ENCODE measurements around the gene CLIP4.

Gene CLIP4

DNA sequence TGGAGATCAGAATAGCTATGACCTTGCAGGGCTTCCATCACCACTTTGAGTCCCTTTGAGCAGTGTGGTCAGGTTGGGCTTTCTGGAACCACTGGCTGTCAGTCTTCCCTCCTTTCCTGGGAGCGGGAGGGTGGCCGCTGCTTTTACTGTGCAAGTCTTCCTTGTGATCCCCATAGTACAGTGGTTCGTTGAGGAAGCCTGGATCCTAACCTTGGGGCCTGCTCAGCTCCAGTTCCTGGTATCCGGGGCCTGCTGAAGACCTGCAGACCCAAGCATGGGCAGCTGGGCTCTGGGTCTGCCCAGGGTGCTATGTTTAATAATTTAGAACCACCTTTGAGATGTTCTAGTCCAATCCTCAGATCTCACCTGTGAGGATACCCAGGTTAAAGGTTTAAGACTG, 104.2 kb downstream of the CLIP4 start:
- H3K4me3 ChIP-seq (IDR thresholded peaks at IDR 0.05; ENCODE audit: insufficient read depth, low read depth, low read length): no peak overlapping the region
- no peak overlapping the region for H3K27ac ChIP-seq
- no peaks in the 10 kb centered on the region for H3K79me2 ChIP-seq (ENCODE audit: insufficient read depth, low read depth)
- TF ChIP-seq, protein P1, sequence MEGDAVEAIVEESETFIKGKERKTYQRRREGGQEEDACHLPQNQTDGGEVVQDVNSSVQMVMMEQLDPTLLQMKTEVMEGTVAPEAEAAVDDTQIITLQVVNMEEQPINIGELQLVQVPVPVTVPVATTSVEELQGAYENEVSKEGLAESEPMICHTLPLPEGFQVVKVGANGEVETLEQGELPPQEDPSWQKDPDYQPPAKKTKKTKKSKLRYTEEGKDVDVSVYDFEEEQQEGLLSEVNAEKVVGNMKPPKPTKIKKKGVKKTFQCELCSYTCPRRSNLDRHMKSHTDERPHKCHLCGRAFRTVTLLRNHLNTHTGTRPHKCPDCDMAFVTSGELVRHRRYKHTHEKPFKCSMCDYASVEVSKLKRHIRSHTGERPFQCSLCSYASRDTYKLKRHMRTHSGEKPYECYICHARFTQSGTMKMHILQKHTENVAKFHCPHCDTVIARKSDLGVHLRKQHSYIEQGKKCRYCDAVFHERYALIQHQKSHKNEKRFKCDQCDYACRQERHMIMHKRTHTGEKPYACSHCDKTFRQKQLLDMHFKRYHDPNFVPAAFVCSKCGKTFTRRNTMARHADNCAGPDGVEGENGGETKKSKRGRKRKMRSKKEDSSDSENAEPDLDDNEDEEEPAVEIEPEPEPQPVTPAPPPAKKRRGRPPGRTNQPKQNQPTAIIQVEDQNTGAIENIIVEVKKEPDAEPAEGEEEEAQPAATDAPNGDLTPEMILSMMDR (conservative IDR thresholded peaks at IDR 0.05; ENCODE audit: low read depth, low read length): no peak
- no peaks in the 10 kb centered on the region for H4K20me1 ChIP-seq (ENCODE audit: insufficient read depth)
- no peak overlapping the region for H2AFZ ChIP-seq (ENCODE audit: low read depth)
- H3K27me3 ChIP-seq (ENCODE audit: insufficient read depth, low read depth): no peaks in the 10 kb centered on the region
- H3K36me3 ChIP-seq (ENCODE audit: insufficient read depth): no peaks in the 10 kb centered on the region
- no peaks in the 10 kb centered on the region for H3K4me1 ChIP-seq (ENCODE audit: low read depth, poor library complexity, severe bottlenecking)
- no peak overlapping the region for H3K9ac ChIP-seq
- no peak overlapping the region for H3K4me2 ChIP-seq

DNA sequence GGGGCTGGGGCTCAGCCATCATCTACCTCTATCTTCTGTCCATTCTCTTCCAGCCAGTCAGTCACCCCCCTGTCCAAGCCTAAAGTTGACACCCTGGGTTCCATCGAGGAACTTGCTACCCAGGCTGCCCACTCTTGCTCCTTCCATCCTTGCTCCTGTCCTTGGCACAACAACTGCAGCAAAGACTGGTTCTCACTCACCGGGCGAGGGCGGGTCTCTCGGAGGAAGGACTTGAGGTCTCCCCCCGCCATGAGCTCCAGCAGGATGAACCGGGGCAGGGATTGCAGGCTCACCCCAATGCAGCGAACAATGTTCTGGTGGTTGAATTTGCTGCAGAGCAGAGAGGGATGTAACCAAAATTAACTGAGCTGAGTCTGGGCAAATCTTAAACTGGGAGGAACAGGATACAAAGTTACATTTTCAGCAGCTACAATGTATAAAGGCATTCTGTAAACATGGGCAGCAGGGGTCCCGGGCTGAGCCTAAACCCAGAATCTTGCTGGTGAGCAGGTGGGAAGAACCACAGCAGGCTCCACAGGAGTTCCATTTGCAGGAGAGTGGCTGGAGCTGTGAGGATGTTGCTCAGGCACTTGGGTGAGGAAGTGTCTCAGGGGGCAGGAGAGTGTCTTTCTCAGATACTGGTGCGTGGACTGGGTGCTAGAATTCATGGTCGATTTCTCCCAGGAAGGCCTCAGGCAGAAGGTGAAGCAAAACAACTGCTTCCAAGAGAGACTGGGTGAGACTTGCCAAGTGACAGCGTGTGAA, 105.5 kb downstream of the CLIP4 start:
- TF ChIP-seq, protein P1 (conservative IDR thresholded peaks at IDR 0.05; ENCODE audit: low read depth, low read length): no peak
- H3K4me3 ChIP-seq (IDR thresholded peaks at IDR 0.05; ENCODE audit: insufficient read depth, low read depth, low read length): no peak overlapping the region
- H2AFZ ChIP-seq (ENCODE audit: low read depth): no peak overlapping the region
- no peaks in the 10 kb centered on the region for H3K4me1 ChIP-seq (ENCODE audit: low read depth, poor library complexity, severe bottlenecking)
- no peaks in the 10 kb centered on the region for H3K36me3 ChIP-seq (ENCODE audit: insufficient read depth)
- H3K4me2 ChIP-seq: no peak overlapping the region
- no peak overlapping the region for H3K27ac ChIP-seq
- H3K79me2 ChIP-seq (ENCODE audit: insufficient read depth, low read depth): no peaks in the 10 kb centered on the region
- H3K27me3 ChIP-seq (ENCODE audit: insufficient read depth, low read depth): no peaks in the 10 kb centered on the region
- no peaks in the 10 kb centered on the region for H4K20me1 ChIP-seq (ENCODE audit: insufficient read depth)
- H3K9ac ChIP-seq: no peak overlapping the region

DNA sequence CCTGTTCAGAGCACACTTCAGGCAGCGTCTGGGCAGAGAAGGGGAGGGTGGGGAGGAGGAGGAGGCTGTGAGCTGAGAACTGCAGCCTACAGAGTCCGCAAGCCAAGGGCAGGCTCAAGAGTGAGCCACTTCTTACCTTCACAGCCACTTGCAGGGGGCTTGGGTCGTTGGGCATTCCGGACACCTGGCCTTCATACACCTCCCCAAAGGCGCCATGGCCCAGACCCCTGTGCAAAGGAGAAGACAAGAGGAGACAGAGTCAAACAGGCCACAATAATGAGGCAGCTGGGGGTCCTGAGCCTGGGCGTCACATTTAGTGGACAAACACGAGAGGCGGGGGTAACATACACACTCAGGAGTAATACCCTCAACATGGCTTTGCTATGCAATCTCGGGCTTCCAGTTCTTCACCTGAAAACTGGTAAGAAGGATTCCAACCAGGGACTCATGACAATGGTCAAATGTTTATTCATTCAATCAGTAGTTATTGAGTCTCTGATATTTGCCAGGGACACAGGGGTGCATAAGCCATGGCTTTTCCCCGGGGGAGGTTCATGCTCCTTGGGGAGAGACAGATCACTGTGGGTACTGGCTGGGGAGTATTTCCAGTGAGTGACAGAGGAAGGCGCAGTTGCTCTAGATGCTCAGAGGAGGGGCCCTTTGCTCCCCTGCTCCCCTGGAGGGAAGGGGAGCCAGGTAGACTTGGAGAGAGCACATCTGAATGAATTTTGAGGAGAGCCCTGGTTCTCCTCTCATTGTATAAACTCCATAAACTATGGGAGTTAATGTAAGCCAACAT, 107.4 kb downstream of the CLIP4 start:
- no peak overlapping the region for H3K4me2 ChIP-seq
- H3K4me3 ChIP-seq (IDR thresholded peaks at IDR 0.05; ENCODE audit: insufficient read depth, low read depth, low read length): no peak overlapping the region

DNA sequence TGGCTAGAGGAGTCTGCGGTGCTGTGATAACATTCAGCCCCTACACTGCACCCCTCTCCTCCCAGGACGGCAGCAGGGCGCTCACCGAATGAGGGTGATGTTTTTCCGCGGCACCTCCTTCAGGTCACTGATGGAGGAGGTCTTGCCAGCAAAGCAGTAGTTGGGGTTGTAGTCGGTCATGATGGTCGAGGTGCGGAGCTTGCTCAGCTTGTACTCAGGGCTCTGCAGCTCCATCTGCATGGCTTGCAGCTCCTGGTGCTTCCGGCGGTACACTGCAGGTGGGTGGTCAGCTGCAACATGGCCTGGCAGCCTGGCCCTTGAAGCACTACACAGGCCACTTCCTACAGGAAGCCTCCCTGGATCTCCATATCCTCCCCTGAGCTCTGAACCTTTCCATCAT, 108.0 kb downstream of the CLIP4 start:
- no peak overlapping the region for H3K4me3 ChIP-seq (IDR thresholded peaks at IDR 0.05; ENCODE audit: insufficient read depth, low read depth, low read length)
- H3K79me2 ChIP-seq (ENCODE audit: insufficient read depth, low read depth): no peaks in the 10 kb centered on the region
- no peaks in the 10 kb centered on the region for H3K27me3 ChIP-seq (ENCODE audit: insufficient read depth, low read depth)
- no peak overlapping the region for H3K9ac ChIP-seq
- no peak overlapping the region for H3K4me2 ChIP-seq
- TF ChIP-seq, protein P1 (conservative IDR thresholded peaks at IDR 0.05; ENCODE audit: low read depth, low read length): no peak
- no peak overlapping the region for H2AFZ ChIP-seq (ENCODE audit: low read depth)
- no peaks in the 10 kb centered on the region for H4K20me1 ChIP-seq (ENCODE audit: insufficient read depth)
- H3K27ac ChIP-seq: no peak overlapping the region
- H3K36me3 ChIP-seq (ENCODE audit: insufficient read depth): no peaks in the 10 kb centered on the region
- no peaks in the 10 kb centered on the region for H3K4me1 ChIP-seq (ENCODE audit: low read depth, poor library complexity, severe bottlenecking)

More for the DNA sequence above, 107.4 kb downstream of the CLIP4 start:
- Histone ChIP-seq H3K36me3 (ENCODE audit: insufficient read depth) (no peaks in the 10 kb centered on the region), H3K9ac (no peak overlapping the region), H3K27ac (no peak overlapping the region), H2AFZ (ENCODE audit: low read depth) (no peak overlapping the region), H3K27me3 (ENCODE audit: insufficient read depth, low read depth) (no peaks in the 10 kb centered on the region), H3K4me1 (ENCODE audit: low read depth, poor library complexity, severe bottlenecking) (no peaks in the 10 kb centered on the region), H4K20me1 (ENCODE audit: insufficient read depth) (no peaks in the 10 kb centered on the region), H3K79me2 (ENCODE audit: insufficient read depth, low read depth) (no peaks in the 10 kb centered on the region)
- TF ChIP-seq, protein P1 (conservative IDR thresholded peaks at IDR 0.05; ENCODE audit: low read depth, low read length): no peak

Data from KMS-11 (cell line).